ENCODE measurements around the gene ZNF684.
"Not testable (repeated sequence)": the region's sequence is repeated elsewhere in the genome, so short reads cannot be mapped to it uniquely, and the experiment has no call there.

ZNF684 gene

DNA sequence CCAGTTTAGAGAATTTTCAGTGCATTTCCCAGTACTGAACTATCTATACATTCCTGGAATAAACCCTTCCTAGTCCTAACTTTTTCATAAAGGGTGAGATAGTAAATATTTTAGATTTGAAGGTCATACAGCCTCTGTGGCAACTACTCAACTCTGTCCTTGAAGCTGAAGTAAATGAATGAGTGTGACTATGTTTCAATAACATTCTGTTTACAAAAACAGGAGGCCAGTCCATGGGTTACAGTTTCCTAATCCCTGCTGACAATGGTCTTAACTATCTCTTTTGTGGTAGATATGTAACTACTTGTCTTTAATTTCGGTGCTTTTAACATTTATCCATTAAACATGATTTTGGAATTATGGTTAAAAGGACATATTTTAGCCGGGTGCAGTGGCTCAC, 4.3 kb downstream of the ZNF684 start:
- H3K27me3 ChIP-seq (replicated peaks; ENCODE audit: control insufficient read depth, insufficient read depth, low read length) = no peaks in the 10 kb centered on the region
- TF ChIP-seq, protein P1, sequence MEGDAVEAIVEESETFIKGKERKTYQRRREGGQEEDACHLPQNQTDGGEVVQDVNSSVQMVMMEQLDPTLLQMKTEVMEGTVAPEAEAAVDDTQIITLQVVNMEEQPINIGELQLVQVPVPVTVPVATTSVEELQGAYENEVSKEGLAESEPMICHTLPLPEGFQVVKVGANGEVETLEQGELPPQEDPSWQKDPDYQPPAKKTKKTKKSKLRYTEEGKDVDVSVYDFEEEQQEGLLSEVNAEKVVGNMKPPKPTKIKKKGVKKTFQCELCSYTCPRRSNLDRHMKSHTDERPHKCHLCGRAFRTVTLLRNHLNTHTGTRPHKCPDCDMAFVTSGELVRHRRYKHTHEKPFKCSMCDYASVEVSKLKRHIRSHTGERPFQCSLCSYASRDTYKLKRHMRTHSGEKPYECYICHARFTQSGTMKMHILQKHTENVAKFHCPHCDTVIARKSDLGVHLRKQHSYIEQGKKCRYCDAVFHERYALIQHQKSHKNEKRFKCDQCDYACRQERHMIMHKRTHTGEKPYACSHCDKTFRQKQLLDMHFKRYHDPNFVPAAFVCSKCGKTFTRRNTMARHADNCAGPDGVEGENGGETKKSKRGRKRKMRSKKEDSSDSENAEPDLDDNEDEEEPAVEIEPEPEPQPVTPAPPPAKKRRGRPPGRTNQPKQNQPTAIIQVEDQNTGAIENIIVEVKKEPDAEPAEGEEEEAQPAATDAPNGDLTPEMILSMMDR (IDR thresholded peaks at IDR 0.05; ENCODE audit: insufficient read depth, low read length, poor library complexity, severe bottlenecking) = no peak
- peaks cover 1% of the 10 kb centered on the region; the same call in 1 of the 2 replicates for H3K36me3 ChIP-seq (ENCODE audit: control insufficient read depth, insufficient read depth, low read length)
- H3K4me3 ChIP-seq (replicated peaks; ENCODE audit: low read depth, low read length) = no peak overlapping the region
- no peak for DNase-seq (ENCODE audit: extremely low read depth, insufficient read length)

DNA sequence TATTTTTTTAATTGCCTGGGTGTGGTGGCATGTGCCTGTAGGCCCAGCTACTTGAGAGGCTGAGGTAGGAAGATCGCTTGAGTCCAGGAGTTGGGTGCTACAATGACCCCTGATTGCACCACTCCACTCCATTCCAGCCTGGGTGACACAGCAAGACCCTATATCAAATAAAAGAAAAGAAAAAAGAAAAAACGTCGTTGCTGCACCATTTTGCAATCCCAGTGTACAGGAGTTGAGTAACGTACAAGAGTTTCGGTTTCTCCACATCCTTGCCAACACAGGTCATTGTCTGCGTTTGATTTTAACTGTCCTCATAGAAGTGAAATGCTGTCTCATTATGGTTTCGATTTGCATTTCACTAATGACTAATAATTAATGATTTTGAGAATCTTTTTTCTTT, 7.9 kb downstream of the ZNF684 start:
- DNase-seq (ENCODE audit: extremely low read depth, insufficient read length) = no peak
- no peak overlapping the region for H3K4me3 ChIP-seq (replicated peaks; ENCODE audit: low read depth, low read length)
- TF ChIP-seq, protein P1 (IDR thresholded peaks at IDR 0.05; ENCODE audit: insufficient read depth, low read length, poor library complexity, severe bottlenecking) = no peak
- no peaks in the 10 kb centered on the region for H3K27me3 ChIP-seq (replicated peaks; ENCODE audit: control insufficient read depth, insufficient read depth, low read length)
- H3K36me3 ChIP-seq (ENCODE audit: control insufficient read depth, insufficient read depth, low read length) = peaks cover 3% of the 10 kb centered on the region

DNA sequence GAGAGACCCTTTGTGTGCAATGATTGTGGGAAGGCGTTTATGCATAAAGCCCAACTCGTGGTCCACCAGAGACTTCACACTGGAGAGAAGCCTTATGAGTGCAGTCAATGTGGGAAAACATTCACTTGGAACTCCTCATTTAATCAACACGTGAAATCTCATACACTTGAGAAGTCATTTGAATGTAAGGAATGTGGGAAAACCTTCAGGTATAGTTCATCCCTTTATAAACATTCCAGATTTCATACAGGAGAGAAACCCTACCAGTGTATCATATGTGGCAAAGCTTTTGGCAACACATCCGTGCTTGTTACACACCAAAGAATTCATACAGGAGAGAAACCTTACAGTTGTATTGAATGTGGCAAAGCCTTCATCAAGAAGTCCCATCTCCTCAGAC, 15.5 kb downstream of the ZNF684 start:
- Histone ChIP-seq H3K27me3 (replicated peaks; ENCODE audit: control insufficient read depth, insufficient read depth, low read length) (no peaks in the 10 kb centered on the region), H3K4me3 (replicated peaks; ENCODE audit: low read depth, low read length) (no peak overlapping the region), H3K36me3 (ENCODE audit: control insufficient read depth, insufficient read depth, low read length) (peaks cover 2% of the 10 kb centered on the region)
- no peak for DNase-seq (ENCODE audit: extremely low read depth, insufficient read length)
- TF ChIP-seq, protein P1 (IDR thresholded peaks at IDR 0.05; ENCODE audit: insufficient read depth, low read length, poor library complexity, severe bottlenecking) = no peak

DNA sequence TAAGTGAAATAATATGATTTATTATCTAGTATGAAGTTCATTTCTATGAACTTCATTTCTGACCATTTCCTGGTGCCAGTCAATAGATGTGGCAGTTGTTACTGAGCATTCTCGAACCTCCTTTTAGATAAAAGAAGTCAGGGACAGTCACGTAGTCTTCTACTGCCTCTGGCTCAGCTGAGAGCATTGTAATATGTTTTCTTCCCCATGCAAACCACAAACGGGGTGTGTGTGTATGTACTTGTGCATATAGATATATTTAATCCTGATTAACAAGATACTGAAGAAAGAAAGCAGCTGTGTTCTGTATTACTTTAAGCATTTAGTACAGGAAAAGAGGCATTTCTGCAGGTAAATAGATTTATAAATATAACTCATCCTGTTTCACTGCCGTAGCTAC, 21.6 kb downstream of the ZNF684 start:
- Histone ChIP-seq H3K36me3 (ENCODE audit: control insufficient read depth, insufficient read depth, low read length) (no peaks in the 10 kb centered on the region), H3K4me3 (replicated peaks; ENCODE audit: low read depth, low read length) (no peak overlapping the region), H3K27me3 (replicated peaks; ENCODE audit: control insufficient read depth, insufficient read depth, low read length) (no peaks in the 10 kb centered on the region)
- DNase-seq (ENCODE audit: extremely low read depth, insufficient read length) = no peak
- TF ChIP-seq, protein P1 (IDR thresholded peaks at IDR 0.05; ENCODE audit: insufficient read depth, low read length, poor library complexity, severe bottlenecking) = no peak

DNA sequence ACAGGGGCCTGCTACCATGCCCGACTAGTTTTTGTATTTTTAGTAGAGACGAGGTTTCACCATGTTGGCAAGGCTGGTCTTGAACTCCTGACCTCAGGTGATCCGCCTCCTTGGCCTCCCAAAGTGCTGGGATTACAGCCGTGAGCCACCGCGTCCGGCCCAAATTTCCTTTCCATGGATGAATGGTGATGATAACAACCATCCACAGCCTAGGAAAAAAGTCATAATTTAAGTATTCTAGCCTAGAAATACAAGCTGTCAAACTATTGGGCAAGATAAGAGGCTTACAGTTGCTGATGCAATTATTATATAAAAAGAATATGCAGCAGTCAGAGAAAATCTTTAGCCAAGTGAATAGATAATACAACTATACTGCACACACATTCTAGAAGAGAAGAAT, 23.4 kb downstream of the ZNF684 start:
- DNase-seq (ENCODE audit: extremely low read depth, insufficient read length); H3K27me3 ChIP-seq (replicated peaks; ENCODE audit: control insufficient read depth, insufficient read depth, low read length); H3K36me3 ChIP-seq (ENCODE audit: control insufficient read depth, insufficient read depth, low read length); H3K4me3 ChIP-seq (replicated peaks; ENCODE audit: low read depth, low read length): not testable (repeated sequence)

DNA sequence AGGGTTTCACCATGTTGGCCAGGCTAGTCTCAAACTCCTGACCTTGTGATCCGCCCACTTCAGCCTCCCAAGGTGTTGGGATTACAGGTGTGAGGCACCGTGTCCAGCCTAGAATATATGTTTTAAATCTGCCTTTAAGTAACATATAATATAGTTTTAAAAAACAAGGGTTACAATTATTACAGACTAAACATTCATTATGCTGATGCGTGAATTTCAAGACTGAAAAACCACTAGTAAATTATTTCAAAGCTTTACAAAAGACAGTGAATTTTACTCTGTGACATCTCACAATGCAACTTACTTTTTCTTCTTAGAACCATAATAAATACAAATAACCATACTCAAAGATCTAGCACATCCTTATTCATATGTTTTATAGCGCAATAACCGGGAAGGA, 24.7 kb downstream of the ZNF684 start:
- TF ChIP-seq, protein P1 (IDR thresholded peaks at IDR 0.05; ENCODE audit: insufficient read depth, low read length, poor library complexity, severe bottlenecking) = no peak

DNA sequence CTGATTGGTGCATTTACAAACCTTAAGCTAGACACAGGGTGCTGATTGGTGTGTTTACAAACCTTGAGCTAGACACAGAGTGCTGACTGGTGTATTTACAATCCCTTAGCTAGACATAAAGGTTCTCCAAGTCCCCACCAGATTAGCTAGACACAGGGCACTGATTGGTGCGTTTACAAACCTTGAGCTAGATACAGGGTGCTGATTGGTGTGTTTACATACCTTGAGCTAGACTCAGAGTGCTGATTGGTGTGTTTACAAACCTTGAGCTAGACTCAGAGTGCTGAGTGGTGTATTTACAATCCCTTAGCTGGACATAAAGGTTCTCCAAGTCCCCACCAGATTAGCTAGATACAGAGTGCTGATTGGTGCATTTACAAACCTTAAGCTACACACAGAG, 26.8 kb downstream of the ZNF684 start:
- not testable (repeated sequence) for DNase-seq (ENCODE audit: extremely low read depth, insufficient read length); H3K4me3 ChIP-seq (replicated peaks; ENCODE audit: low read depth, low read length); H3K27me3 ChIP-seq (replicated peaks; ENCODE audit: control insufficient read depth, insufficient read depth, low read length); H3K36me3 ChIP-seq (ENCODE audit: control insufficient read depth, insufficient read depth, low read length)

More for the DNA sequence above, 24.7 kb downstream of the ZNF684 start:
- Histone ChIP-seq H3K4me3 (replicated peaks; ENCODE audit: low read depth, low read length) (no peak overlapping the region), H3K27me3 (replicated peaks; ENCODE audit: control insufficient read depth, insufficient read depth, low read length) (no peaks in the 10 kb centered on the region), H3K36me3 (ENCODE audit: control insufficient read depth, insufficient read depth, low read length) (no peaks in the 10 kb centered on the region)
- DNase-seq (ENCODE audit: extremely low read depth, insufficient read length) = no peak

All from GM06990 (cell line).